ENCODE measurements around the gene RAPGEF3. TPM values are rescaled to one million over a fixed set of nuclear protein-coding genes. Genes with fewer than 3 reads are reported as not detected.

RAPGEF3 gene
- total and polyA plus RNA-seq, 4 donors, result 1.3 to 4.3 (median 1.4) TPM

GRCh38 chr12:47786662-47787280, 28.1 kb upstream of the RAPGEF3 start:
- Histone ChIP-seq H3K4me3 (ENCODE audit: low read depth in 1 of 3, low read length in 3 of 3) (no peak overlapping the region), H3K9ac (ENCODE audit: low read depth in 1 of 2, low read length in 2 of 2) (no peak overlapping the region), H3K27me3 (ENCODE audit: control insufficient read depth in 4 of 4, insufficient read depth in 4 of 4, low read length in 3 of 4) (no peaks in the 10 kb centered on the region), H3K4me1 (ENCODE audit: control insufficient read depth in 4 of 4, insufficient read depth in 4 of 4, low read length in 3 of 4) (no peaks in the 10 kb centered on the region), H3K36me3 (ENCODE audit: control insufficient read depth in 4 of 4, insufficient read depth in 3 of 4, low read depth in 1 of 4, low read length in 3 of 4) (peaks cover 3 to 44% (median 4%) of the 10 kb centered on the region in 4 donors), H3K27ac (ENCODE audit: low read depth in 1 of 2, low read length in 2 of 2) (no peak overlapping the region), H3K9me3 (ENCODE audit: control insufficient read depth in 4 of 4, low read length in 3 of 4) (no peaks in the 10 kb centered on the region)
- WGBS, result 92% methylated on average over 10 of the region's 10 CpGs
- TF ChIP-seq JUND (IDR thresholded peaks at IDR 0.05) (no peak), RAD21 (IDR thresholded peaks at IDR 0.05) (no peak), GABPA (IDR thresholded peaks at IDR 0.05 in 1 of 2, conservative IDR thresholded peaks at IDR 0.05 in 1 of 2) (no peak), RXRA (IDR thresholded peaks at IDR 0.05) (no peak), TAF1 (conservative IDR thresholded peaks at IDR 0.05) (no peak), HNF4A (conservative IDR thresholded peaks at IDR 0.05) (no peak), NR2F2 (IDR thresholded peaks at IDR 0.05) (no peak), ZBTB33 (IDR thresholded peaks at IDR 0.05) (no peak), SP1 (IDR thresholded peaks at IDR 0.05) (no peak), MAX (IDR thresholded peaks at IDR 0.05) (no peak), FOXA1 (IDR thresholded peaks at IDR 0.05) (no peak), REST (IDR thresholded peaks at IDR 0.05) (no peak), ATF3 (IDR thresholded peaks at IDR 0.05) (no peak), EGR1 (IDR thresholded peaks at IDR 0.05; ENCODE audit: low read depth in 2 of 2) (no peak), CTCF (IDR thresholded peaks at IDR 0.05; ENCODE audit: low read depth, low read length, missing input control) (no peak), FOXA2 (IDR thresholded peaks at IDR 0.05) (no peak), HNF4G (IDR thresholded peaks at IDR 0.05) (no peak), YY1 (IDR thresholded peaks at IDR 0.05) (no peak)
- DNase-seq (ENCODE audit: low spot score), result no peak
